Suprapubic skin (tissue), 4 donors: ENCODE measurements around the gene MDP1. TPM values are rescaled to one million over a fixed set of nuclear protein-coding genes. Genes with fewer than 3 reads are reported as not detected.

Source experiments
- DNase-seq, 2 donors: peaks; one replicate each; pipeline ENCODE4 v3.0.0-alpha.2; 2019; ENCODE audit warnings: low spot score in 2 of 2
- H3K27ac ChIP-seq: fragments of 200-600 bp; sonication (generic); one replicate; pipeline ENCODE4 v1.5.1; 2019
- H3K27me3 ChIP-seq: fragments of 200-600 bp; sonication (generic); one replicate; pipeline ENCODE4 v1.5.1; 2019
- H3K36me3 ChIP-seq: fragments of 200-600 bp; sonication (generic); one replicate; pipeline ENCODE4 v1.5.1; 2019
- H3K4me1 ChIP-seq: fragments of 200-600 bp; sonication (generic); one replicate; pipeline ENCODE4 v1.5.1; 2019
- H3K4me3 ChIP-seq: fragments of 200-600 bp; sonication (generic); one replicate; pipeline ENCODE4 v1.5.1; 2019; ENCODE audit warnings: mild to moderate bottlenecking
- H3K9me3 ChIP-seq: fragments of 200-600 bp; sonication (generic); one replicate; pipeline ENCODE4 v1.5.1; 2019
- EP300 ChIP-seq: sonication (generic); formaldehyde crosslinking; IDR thresholded peaks from one replicate; pipeline ENCODE4 v1.6.1; 2017; ENCODE audit warnings: antibody characterized with exemption
- POLR2A ChIP-seq, 2 donors: fragments of 450-650 bp; IDR thresholded peaks; one replicate each; pipeline ENCODE4 v1.6.1; 2017; ENCODE audit warnings: antibody characterized with exemption in 2 of 2, mild to moderate bottlenecking in 2 of 2, moderate library complexity in 2 of 2
- POLR2AphosphoS5 ChIP-seq, 3 donors: sonication (generic); formaldehyde crosslinking; IDR thresholded peaks; one replicate each; pipeline ENCODE4 v1.6.1; 2017; ENCODE audit warnings: antibody characterized with exemption in 3 of 3
- WGBS: methylation state at CpG from one replicate; pipeline ENCODE4 v1.1.5; 2018; 5-methylcytosine and 5-hydroxymethylcytosine counted together
- total RNA-seq, 4 donors: library from RNA; depleted of rRNA; stranded (reverse); fragments of >200 nt; gene quantifications; one replicate each; pipeline ENCODE4 v1.1.0, GENCODE V29; 2016
- TF ChIP-seq, protein P1 (sequence below), 2 donors: fragments of 200-600 bp in 1 of 2; fragments of 450-650 bp in 1 of 2; sonication (generic) in 1 of 2; IDR thresholded peaks; one replicate each; pipeline ENCODE4 v1.5.1; 2016 to 2019; ENCODE audit warnings: antibody characterized with exemption in 2 of 2, mild to moderate bottlenecking in 1 of 2, moderate library complexity in 1 of 2

MDP1 gene
- total RNA-seq, 4 donors from 2014 or later = 10.9 to 18.2 (median 11.5) TPM

DNA sequence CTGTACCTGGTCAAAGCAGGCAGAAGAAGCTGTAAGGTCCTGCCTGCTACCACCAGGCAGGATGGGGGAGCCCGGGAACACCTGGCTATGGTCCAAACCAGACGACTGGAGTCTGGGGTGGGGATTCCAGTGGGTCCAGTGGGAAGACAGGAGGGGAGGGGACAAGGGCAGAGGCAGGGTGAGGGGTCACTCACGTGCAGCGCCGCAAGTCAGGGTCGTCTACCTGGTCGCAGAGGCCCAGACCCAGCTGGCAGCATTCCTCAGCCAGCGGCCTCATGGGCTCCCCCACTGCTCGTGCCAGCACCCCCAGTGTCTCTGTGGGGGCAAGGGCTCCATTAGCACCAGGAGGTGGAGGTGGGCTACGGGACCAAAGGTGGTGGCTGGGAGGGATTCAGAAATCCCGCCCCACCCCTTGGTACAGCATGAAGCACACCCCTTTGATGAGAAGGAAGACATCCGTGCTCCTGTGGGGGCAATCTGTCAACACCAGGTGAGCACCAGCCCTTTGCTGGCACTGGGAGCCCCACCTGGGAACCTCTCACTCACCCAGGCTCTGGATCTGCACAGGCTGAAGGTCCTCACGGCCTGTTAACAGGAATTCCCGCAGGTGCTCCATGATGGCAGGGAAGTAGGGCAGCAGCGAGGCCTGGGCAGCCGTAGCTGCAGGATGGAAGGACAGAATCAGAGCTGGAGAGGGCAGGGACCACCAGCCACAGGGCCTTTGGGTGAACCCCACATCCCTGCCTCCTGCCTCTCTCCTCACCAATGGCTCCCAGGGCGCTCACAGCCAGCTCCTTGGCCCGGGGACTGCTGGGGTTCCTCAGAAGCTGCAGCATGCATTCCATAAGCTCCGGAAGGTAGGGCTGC, 31.5 kb downstream of the MDP1 start:
- H3K4me1 ChIP-seq = peaks cover 22% of the 10 kb centered on the region
- peaks cover 74% of the 10 kb centered on the region for H3K36me3 ChIP-seq
- no peak overlapping the region for H3K27ac ChIP-seq
- DNase-seq = no peak
- no peaks in the 10 kb centered on the region for H3K27me3 ChIP-seq
- no peak overlapping the region for H3K4me3 ChIP-seq
- TF ChIP-seq POLR2A (IDR thresholded peaks at IDR 0.05) (no peak), POLR2AphosphoS5 (IDR thresholded peaks at IDR 0.05) (no peak), EP300 (no peak)
- TF ChIP-seq, protein P1, sequence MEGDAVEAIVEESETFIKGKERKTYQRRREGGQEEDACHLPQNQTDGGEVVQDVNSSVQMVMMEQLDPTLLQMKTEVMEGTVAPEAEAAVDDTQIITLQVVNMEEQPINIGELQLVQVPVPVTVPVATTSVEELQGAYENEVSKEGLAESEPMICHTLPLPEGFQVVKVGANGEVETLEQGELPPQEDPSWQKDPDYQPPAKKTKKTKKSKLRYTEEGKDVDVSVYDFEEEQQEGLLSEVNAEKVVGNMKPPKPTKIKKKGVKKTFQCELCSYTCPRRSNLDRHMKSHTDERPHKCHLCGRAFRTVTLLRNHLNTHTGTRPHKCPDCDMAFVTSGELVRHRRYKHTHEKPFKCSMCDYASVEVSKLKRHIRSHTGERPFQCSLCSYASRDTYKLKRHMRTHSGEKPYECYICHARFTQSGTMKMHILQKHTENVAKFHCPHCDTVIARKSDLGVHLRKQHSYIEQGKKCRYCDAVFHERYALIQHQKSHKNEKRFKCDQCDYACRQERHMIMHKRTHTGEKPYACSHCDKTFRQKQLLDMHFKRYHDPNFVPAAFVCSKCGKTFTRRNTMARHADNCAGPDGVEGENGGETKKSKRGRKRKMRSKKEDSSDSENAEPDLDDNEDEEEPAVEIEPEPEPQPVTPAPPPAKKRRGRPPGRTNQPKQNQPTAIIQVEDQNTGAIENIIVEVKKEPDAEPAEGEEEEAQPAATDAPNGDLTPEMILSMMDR (IDR thresholded peaks at IDR 0.05) = no peak
- WGBS = 81% methylated on average over 9 of the region's 19 CpGs
- no peaks in the 10 kb centered on the region for H3K9me3 ChIP-seq

DNA sequence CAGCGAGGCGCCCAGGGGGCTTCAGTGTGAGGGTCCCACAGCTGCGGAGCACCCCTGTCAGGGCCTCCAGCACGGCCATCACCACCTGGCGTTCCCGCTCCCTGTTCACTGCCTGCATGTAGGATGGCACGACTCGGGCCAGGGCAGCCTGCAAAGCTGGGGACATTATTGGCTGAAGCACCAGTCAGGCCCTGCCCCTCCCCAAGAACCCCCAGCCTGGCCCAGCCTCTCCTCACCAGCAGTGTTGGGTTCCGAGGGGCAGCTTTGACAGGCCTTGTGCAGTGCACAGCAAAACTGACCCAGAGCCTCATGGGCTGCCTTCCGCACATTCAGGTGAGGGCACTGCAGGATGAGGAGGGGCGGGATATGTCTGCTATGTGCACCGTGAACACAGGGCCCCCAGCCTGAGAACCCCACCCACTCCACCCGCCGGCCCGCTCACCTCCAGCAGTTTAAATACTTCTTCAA, 32.8 kb downstream of the MDP1 start:
- H3K36me3 ChIP-seq = peaks cover 86% of the 10 kb centered on the region
- H3K27me3 ChIP-seq = no peaks in the 10 kb centered on the region
- TF ChIP-seq POLR2A (IDR thresholded peaks at IDR 0.05) (no peak), POLR2AphosphoS5 (IDR thresholded peaks at IDR 0.05) (no peak), EP300 (no peak)
- TF ChIP-seq, protein P1 (IDR thresholded peaks at IDR 0.05) = no peak
- 94% methylated on average over 7 of the region's 15 CpGs for WGBS
- no peak for DNase-seq
- no peak overlapping the region for H3K27ac ChIP-seq
- peaks cover 12% of the 10 kb centered on the region for H3K4me1 ChIP-seq
- no peaks in the 10 kb centered on the region for H3K9me3 ChIP-seq
- no peak overlapping the region for H3K4me3 ChIP-seq

DNA sequence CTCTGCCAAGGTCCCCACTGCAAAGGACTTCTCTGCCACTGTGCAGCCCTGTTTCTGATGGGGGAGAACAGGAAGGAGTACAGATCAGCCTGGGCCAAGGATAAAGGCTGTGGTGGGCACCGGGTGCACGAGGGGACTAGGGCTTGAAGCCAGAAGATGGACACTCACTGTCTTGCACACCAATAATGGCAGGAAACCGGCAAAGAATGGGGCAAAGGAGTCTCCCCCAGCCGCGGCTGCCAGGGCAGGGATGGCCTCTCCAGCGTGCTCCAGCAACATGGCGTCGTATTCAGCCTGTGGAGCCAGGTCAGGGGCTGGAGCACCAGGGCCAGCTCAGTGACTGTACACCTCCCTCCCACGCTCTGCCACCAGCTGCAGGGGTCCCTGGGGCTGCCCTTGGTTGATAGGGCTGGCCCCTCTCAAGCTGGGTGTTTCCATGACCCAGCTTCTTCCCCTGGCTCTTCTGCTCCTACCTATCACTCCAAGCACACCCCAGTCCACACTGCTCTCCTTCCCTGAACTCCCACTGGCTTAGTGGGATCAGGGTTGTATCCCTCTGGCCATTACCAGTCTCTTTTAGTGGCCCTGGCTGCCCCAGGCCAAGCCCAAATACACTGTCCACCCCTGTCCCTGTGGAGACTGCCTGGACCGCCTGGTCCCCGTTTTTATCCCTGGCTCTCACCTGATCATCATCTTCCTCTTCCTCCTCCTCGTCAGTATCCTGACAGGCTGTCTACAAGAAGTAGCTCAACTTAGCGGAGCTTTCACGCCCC, 33.6 kb downstream of the MDP1 start:
- DNase-seq = no peak
- Histone ChIP-seq H3K36me3 (peaks cover 93% of the 10 kb centered on the region), H3K4me3 (no peak overlapping the region), H3K27ac (no peak overlapping the region), H3K4me1 (peaks cover 4% of the 10 kb centered on the region), H3K9me3 (no peaks in the 10 kb centered on the region), H3K27me3 (no peaks in the 10 kb centered on the region)
- WGBS = 92% methylated on average over 13 of the region's 14 CpGs
- TF ChIP-seq POLR2AphosphoS5 (IDR thresholded peaks at IDR 0.05) (no peak), POLR2A (IDR thresholded peaks at IDR 0.05) (no peak)
- TF ChIP-seq, protein P1 (IDR thresholded peaks at IDR 0.05) = no peak

DNA sequence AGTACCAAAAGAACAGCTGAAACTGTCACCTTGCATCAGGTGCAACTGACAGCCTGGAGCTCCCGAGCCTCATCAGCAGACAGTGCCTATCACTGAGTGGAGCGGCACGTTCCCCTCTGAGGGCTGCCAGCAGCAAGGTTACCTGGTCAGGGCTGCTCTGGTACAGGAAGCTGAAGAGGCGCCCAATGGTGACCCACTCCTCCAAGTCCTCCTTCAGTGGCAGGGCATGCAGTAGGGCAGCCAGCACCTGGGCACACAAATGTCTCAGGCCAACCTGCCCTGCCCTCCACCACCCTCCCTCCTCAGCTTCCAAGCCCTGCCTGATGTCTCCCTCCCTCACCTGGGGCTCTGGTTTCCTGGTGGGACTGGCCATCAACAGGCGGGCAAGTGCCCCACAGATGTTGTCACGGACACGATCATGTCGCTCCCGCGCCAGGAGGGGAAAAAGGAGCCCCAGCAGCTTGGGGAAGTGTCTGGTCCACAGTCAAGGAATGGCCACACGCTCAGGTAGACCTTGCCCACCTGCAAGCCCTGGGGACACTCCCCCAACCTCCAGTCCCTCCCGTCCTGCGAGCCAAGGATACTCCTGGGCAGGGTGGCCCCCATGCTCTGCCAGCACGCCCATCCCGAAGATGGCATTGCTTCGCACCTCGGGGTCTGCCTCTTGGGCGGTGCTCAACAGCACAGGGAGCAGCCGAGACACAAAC, 34.3 kb downstream of the MDP1 start:
- TF ChIP-seq POLR2A (IDR thresholded peaks at IDR 0.05) (no peak), EP300 (no peak), POLR2AphosphoS5 (IDR thresholded peaks at IDR 0.05) (no peak)
- TF ChIP-seq, protein P1 (IDR thresholded peaks at IDR 0.05) = no peak
- 88% methylated on average over 19 of the region's 19 CpGs for WGBS
- H3K9me3 ChIP-seq = no peaks in the 10 kb centered on the region
- H3K4me1 ChIP-seq = no peaks in the 10 kb centered on the region
- no peak for DNase-seq
- peaks cover 99% of the 10 kb centered on the region for H3K36me3 ChIP-seq
- H3K27me3 ChIP-seq = no peaks in the 10 kb centered on the region
- H3K4me3 ChIP-seq = no peak overlapping the region
- H3K27ac ChIP-seq = no peak overlapping the region
